ENCODE measurements around the gene PLCL2.

DNA sequence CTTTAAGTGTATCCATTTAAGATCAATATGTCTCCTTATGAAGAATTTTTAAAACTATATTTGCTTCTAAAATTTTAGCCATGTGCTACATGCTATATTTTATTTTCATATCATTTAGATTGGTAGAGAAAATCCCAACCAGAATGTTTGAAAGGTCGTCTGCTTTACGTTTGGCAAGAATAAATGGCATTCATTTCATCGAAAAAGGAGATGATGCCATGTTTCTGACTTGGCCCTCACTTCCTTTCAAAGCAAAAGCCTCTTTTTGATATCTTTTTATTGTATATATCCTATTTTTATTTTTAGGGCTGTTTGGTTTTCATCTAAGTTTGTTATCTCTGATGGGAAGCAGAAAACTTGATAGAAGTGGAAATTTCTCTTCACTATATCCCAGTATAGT lies 176.2 kb downstream of the PLCL2 start:
- TF ChIP-seq BCL11A (IDR thresholded peaks at IDR 0.05; ENCODE audit: low read depth, low read length) (no peak), IKZF2 (IDR thresholded peaks at IDR 0.05) (no peak), CTCF (IDR thresholded peaks at IDR 0.05 in 2 of 3, conservative IDR thresholded peaks at IDR 0.05 in 1 of 3; ENCODE audit: control insufficient read depth in 2 of 3, extremely low read depth in 1 of 3, insufficient read depth in 1 of 3, low read depth in 3 of 3, low read length in 3 of 3) (no peak)
- TF ChIP-seq, protein P1, sequence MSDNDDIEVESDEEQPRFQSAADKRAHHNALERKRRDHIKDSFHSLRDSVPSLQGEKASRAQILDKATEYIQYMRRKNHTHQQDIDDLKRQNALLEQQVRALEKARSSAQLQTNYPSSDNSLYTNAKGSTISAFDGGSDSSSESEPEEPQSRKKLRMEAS (IDR thresholded peaks at IDR 0.05; ENCODE audit: low read depth, low read length) = no peak

Data from GM12878 (cell line).